Measurements from ENCODE around the gene MAGEC2.

The MAGEC2 gene

GRCh38 chrX:142184756-142185602, 20.1 kb downstream of the MAGEC2 start:
- no peaks in the 10 kb centered on the region for H3K4me1 ChIP-seq (ENCODE audit: insufficient read depth, low read length)
- H3K9me3 ChIP-seq (ENCODE audit: low read length) = no peaks in the 10 kb centered on the region
- no peaks in the 10 kb centered on the region for H3K27me3 ChIP-seq (ENCODE audit: control insufficient read depth in 1 of 2, insufficient read depth in 2 of 2, low read length in 2 of 2)
- H3K27ac ChIP-seq (ENCODE audit: low read depth, low read length) = no peak overlapping the region
- H3K4me3 ChIP-seq (ENCODE audit: low read depth in 1 of 2, low read length in 2 of 2) = no peak overlapping the region
- H3K36me3 ChIP-seq (ENCODE audit: insufficient read depth, low read length) = no peaks in the 10 kb centered on the region
- H3K9ac ChIP-seq (ENCODE audit: low read length) = no peak overlapping the region

- no peaks in the 10 kb centered on the region for H3K36me3 ChIP-seq (ENCODE audit: insufficient read depth, low read length)
- no peaks in the 10 kb centered on the region for H3K9me3 ChIP-seq (ENCODE audit: low read length)
- H3K27me3 ChIP-seq (ENCODE audit: control insufficient read depth in 1 of 2, insufficient read depth in 2 of 2, low read length in 2 of 2) = no peaks in the 10 kb centered on the region
- H3K4me1 ChIP-seq (ENCODE audit: insufficient read depth, low read length) = no peaks in the 10 kb centered on the region
- no peak overlapping the region for H3K27ac ChIP-seq (ENCODE audit: low read depth, low read length)
- H3K9ac ChIP-seq (ENCODE audit: low read length) = no peak overlapping the region
- no peak overlapping the region for H3K4me3 ChIP-seq (ENCODE audit: low read depth in 1 of 2, low read length in 2 of 2)
Measured at GRCh38 chrX:142156567-142156966, 48.5 kb downstream of the MAGEC2 start.
